OCI-LY1 (cell line): ENCODE results near the gene BNIP5.

Experiments used
- H2AFZ ChIP-seq: fragments of 200-600 bp; sonication (generic), shearing (Covaris generic); 2 replicates; pipeline ENCODE4 v1.6.0; 2014; ENCODE audit warnings: antibody characterized with exemption, mild to moderate bottlenecking, low read length
- H3F3A ChIP-seq: fragments of 200-600 bp; sonication (generic), shearing (Covaris generic); 2 replicates; pipeline ENCODE4 v1.6.0; 2014; ENCODE audit warnings: mild to moderate bottlenecking, antibody characterized with exemption, low read length, moderate library complexity; ENCODE audit not compliant: insufficient read depth
- H3K27ac ChIP-seq: fragments of 200-600 bp; sonication (generic); 2 replicates; pipeline ENCODE4 v1.5.1; 2014; ENCODE audit warnings: low read length, mixed run types, mild to moderate bottlenecking, low read depth; ENCODE audit not compliant: poor library complexity, severe bottlenecking
- H3K27me3 ChIP-seq: fragments of 200-600 bp; sonication (generic); 2 replicates; pipeline ENCODE4 v1.6.0; 2014; ENCODE audit warnings: antibody characterized with exemption, mild to moderate bottlenecking, low read length, moderate library complexity; ENCODE audit not compliant: insufficient read depth
- H3K36me3 ChIP-seq: fragments of 200-600 bp; sonication (generic); 2 replicates; pipeline ENCODE4 v1.6.1; 2014; ENCODE audit warnings: mild to moderate bottlenecking, antibody characterized with exemption, low read length, moderate library complexity, mixed read lengths; ENCODE audit not compliant: insufficient read depth
- H3K4me1 ChIP-seq: fragments of 200-600 bp; sonication (generic); 2 replicates; pipeline ENCODE4 v1.5.1; 2014; ENCODE audit warnings: mild to moderate bottlenecking, low read length, moderate library complexity; ENCODE audit not compliant: insufficient read depth, severe bottlenecking
- H3K4me2 ChIP-seq: fragments of 200-600 bp; sonication (generic), shearing (Covaris generic); 2 replicates; pipeline ENCODE4 v1.6.1; 2014; ENCODE audit warnings: low read length
- H3K4me3 ChIP-seq: fragments of 200-600 bp; sonication (generic); 2 replicates; pipeline ENCODE4 v1.5.1; 2014; ENCODE audit warnings: low read length, low read depth, mild to moderate bottlenecking, mixed read lengths; ENCODE audit not compliant: poor library complexity, severe bottlenecking
- H3K79me2 ChIP-seq: fragments of 200-600 bp; shearing (Covaris generic); 2 replicates; pipeline ENCODE4 v1.6.1; 2016; ENCODE audit warnings: mixed run types, low read length, mixed read lengths; ENCODE audit not compliant: insufficient read depth
- H3K9ac ChIP-seq: fragments of 200-600 bp; sonication (generic), shearing (Covaris generic); 2 replicates; pipeline ENCODE4 v1.6.1; 2014; ENCODE audit warnings: mild to moderate bottlenecking, low read length, mixed read lengths
- H3K9me2 ChIP-seq: fragments of 200-600 bp; sonication (generic), shearing (Covaris generic); 2 replicates; pipeline ENCODE4 v1.6.1; 2014; ENCODE audit warnings: low read depth, mild to moderate bottlenecking, low read length, mixed read lengths
- H3K9me3 ChIP-seq: fragments of 200-600 bp; shearing (Covaris generic); 2 replicates; pipeline ENCODE4 v1.6.1; 2014; ENCODE audit warnings: low read length, mixed read lengths
- H4K20me1 ChIP-seq: fragments of 200-600 bp; sonication (generic), shearing (Covaris generic); 2 replicates; pipeline ENCODE4 v1.6.0; 2016; ENCODE audit warnings: mild to moderate bottlenecking, low read length; ENCODE audit not compliant: insufficient read depth
- CTCF ChIP-seq: fragments of 200-600 bp; sonication (generic), shearing (Covaris generic); IDR thresholded peaks from 2 replicates; pipeline ENCODE4 v1.5.1; 2017; ENCODE audit warnings: mild to moderate bottlenecking, antibody characterized with exemption, low read length, moderate library complexity, mixed read lengths
- EZH2 ChIP-seq: fragments of 200-600 bp; sonication (generic), shearing (Covaris generic); IDR thresholded peaks from 2 replicates; pipeline ENCODE4 v1.8.0; 2017; ENCODE audit warnings: borderline replicate concordance, mixed run types, mild to moderate bottlenecking, antibody characterized with exemption, low read length, moderate library complexity, mixed read lengths

Gene BNIP5

GRCh38 chr6:36280983-36281382, 55.7 kb downstream of the BNIP5 start:
- H3K36me3 ChIP-seq: no peaks in the 10 kb centered on the region
- no peaks in the 10 kb centered on the region for H3K9me2 ChIP-seq
- no peak overlapping the region for H2AFZ ChIP-seq
- H3K9ac ChIP-seq: no peak overlapping the region
- no peak for TF ChIP-seq EZH2
- no peaks in the 10 kb centered on the region for H3K4me1 ChIP-seq
- no peaks in the 10 kb centered on the region for H3K79me2 ChIP-seq
- H3K4me2 ChIP-seq: no peak overlapping the region
- H3F3A ChIP-seq: no peaks in the 10 kb centered on the region
- H3K9me3 ChIP-seq: no peaks in the 10 kb centered on the region
- no peaks in the 10 kb centered on the region for H4K20me1 ChIP-seq
- H3K27ac ChIP-seq: no peak overlapping the region
- H3K4me3 ChIP-seq: no peak overlapping the region
- peaks cover 7% of the 10 kb centered on the region; the same call in 1 of the 2 replicates for H3K27me3 ChIP-seq

DNA sequence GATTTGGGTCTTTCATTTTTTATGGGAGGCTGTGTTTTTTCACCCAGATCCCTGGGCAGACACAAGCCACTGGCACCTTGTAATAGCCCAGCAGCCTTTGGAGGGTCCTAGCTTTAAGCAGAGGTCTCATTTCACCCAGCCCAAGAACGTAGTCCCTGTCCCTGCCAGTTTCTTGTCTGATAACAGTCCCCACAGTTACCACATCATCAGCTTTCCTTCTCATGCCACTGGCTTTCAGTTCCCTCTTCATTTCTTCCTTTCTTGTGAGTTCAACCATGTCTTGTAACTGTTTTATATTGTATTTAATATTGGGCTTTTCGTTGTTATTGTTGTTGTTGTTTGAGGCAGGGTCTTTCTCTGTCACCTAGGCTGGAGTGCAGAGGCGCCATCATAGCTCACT, 56.2 kb downstream of the BNIP5 start:
- no peaks in the 10 kb centered on the region for H3K36me3 ChIP-seq
- peaks cover 7% of the 10 kb centered on the region; the same call in 1 of the 2 replicates for H3K27me3 ChIP-seq
- no peaks in the 10 kb centered on the region for H4K20me1 ChIP-seq
- no peaks in the 10 kb centered on the region for H3K79me2 ChIP-seq
- H2AFZ ChIP-seq: no peak overlapping the region
- H3K4me2 ChIP-seq: no peak overlapping the region
- no peak overlapping the region for H3K4me3 ChIP-seq
- H3K9me3 ChIP-seq: no peaks in the 10 kb centered on the region
- no peaks in the 10 kb centered on the region for H3F3A ChIP-seq
- no peak overlapping the region for H3K27ac ChIP-seq
- H3K9me2 ChIP-seq: no peaks in the 10 kb centered on the region
- no peak for TF ChIP-seq EZH2
- TF ChIP-seq CTCF: no peak
- no peak overlapping the region for H3K9ac ChIP-seq
- H3K4me1 ChIP-seq: no peaks in the 10 kb centered on the region

GRCh38 chr6:36277946-36278470, 58.7 kb downstream of the BNIP5 start:
- H3K79me2 ChIP-seq: no peaks in the 10 kb centered on the region

More at GRCh38 chr6:36277946-36278470, 58.7 kb downstream of the BNIP5 start:
- Histone ChIP-seq H3K9me3 (no peaks in the 10 kb centered on the region), H3K9ac (no peak overlapping the region), H3K27me3 (no peaks in the 10 kb centered on the region), H3K4me2 (no peak overlapping the region), H3K9me2 (no peaks in the 10 kb centered on the region), H4K20me1 (no peaks in the 10 kb centered on the region), H3F3A (no peaks in the 10 kb centered on the region), H3K4me3 (no peak overlapping the region), H3K36me3 (no peaks in the 10 kb centered on the region), H3K27ac (no peak overlapping the region), H3K4me1 (no peaks in the 10 kb centered on the region), H2AFZ (no peak overlapping the region)
- TF ChIP-seq CTCF: no peak
- no peak for TF ChIP-seq EZH2
